Calu3 (cell line): Measurements from ENCODE around the gene ABHD17C. TPM values are rescaled to one million over a fixed set of nuclear protein-coding genes. Genes with fewer than 3 reads are reported as not detected.

Source experiments
- BruUV-seq: library from RNA; stranded (reverse); fragments of 400-500 nt; replicated peaks from 2 replicates; lab custom pipeline; 2021; lab: Mats Ljungman, UMichigan
- CTCF ChIA-PET: fragments of 300-600 bp; sonication (Branson Sonifier 250); formaldehyde crosslinking; loops from one replicate; lab custom pipeline; 2022; ENCODE audit warnings: antibody characterized with exemption; lab: Charles Lee
- DNase-seq: peaks from one replicate; pipeline ENCODE4 v3.0.0; 2022
- H3K27ac Mint-ChIP-seq: one replicate; pipeline ENCODE4 v1.8.0; 2022; ENCODE audit warnings: mixed read lengths; ENCODE audit not compliant: unreplicated experiment
- H3K27me3 Mint-ChIP-seq: one replicate; pipeline ENCODE4 v1.8.0; 2022; ENCODE audit warnings: mixed read lengths; ENCODE audit not compliant: unreplicated experiment
- H3K36me3 Mint-ChIP-seq: one replicate; pipeline ENCODE4 v1.8.0; 2022; ENCODE audit warnings: mild to moderate bottlenecking, moderate library complexity, mixed read lengths; ENCODE audit not compliant: insufficient read depth, unreplicated experiment
- H3K4me1 Mint-ChIP-seq: one replicate; pipeline ENCODE4 v1.8.0; 2022; ENCODE audit warnings: mild to moderate bottlenecking, low read depth, mixed read lengths; ENCODE audit not compliant: unreplicated experiment
- H3K4me3 Mint-ChIP-seq: one replicate; pipeline ENCODE4 v1.8.0; 2022; ENCODE audit warnings: mild to moderate bottlenecking, low read depth, moderate library complexity, mixed read lengths; ENCODE audit not compliant: unreplicated experiment
- H3K9me3 Mint-ChIP-seq: one replicate; pipeline ENCODE4 v1.8.0; 2022; ENCODE audit warnings: low read depth, mixed read lengths; ENCODE audit not compliant: unreplicated experiment
- intact Hi-C: fragments of 100-400 bp; cut with micrococcal nuclease; formaldehyde crosslinking; loops from one replicate; pipeline ENCODE4 v1.10.0; 2022; ENCODE audit not compliant: unreplicated experiment
- total RNA-seq: library from RNA; stranded (reverse); gene quantifications from 2 replicates; pipeline ENCODE4 v1.2.3, GENCODE V29; 2022
- TF ChIP-seq, protein P1 (sequence below): fragments of 200-600 bp; IDR thresholded peaks from one replicate; pipeline ENCODE4 v1.8.0; 2022; ENCODE audit warnings: antibody characterized with exemption; ENCODE audit not compliant: unreplicated experiment

Gene ABHD17C
- total RNA-seq, 1 experiment from 2014 or later: 69.7 TPM

DNA sequence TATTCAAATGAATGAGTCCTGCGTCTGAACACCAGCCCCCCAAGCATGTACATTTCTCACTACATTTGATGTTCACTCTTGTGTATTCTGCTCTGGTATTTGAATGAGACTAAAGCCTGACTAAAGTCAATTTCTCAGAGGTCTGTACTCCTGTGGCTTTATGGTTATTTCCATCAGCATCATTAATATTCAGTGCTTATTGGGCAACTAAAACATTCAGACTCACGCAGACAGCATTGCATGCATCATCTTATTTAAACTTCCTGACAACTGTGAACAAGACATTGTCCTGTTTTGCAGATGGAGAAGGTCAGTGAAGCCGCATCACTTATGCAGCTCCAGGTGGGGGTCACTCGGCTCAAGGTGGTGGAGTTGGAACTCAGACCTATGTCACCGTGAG lies 95.1 kb downstream of the ABHD17C start:
- H3K4me3 Mint-ChIP-seq: no peak overlapping the region
- CTCF ChIA-PET: no interaction called here
- TF ChIP-seq, protein P1, sequence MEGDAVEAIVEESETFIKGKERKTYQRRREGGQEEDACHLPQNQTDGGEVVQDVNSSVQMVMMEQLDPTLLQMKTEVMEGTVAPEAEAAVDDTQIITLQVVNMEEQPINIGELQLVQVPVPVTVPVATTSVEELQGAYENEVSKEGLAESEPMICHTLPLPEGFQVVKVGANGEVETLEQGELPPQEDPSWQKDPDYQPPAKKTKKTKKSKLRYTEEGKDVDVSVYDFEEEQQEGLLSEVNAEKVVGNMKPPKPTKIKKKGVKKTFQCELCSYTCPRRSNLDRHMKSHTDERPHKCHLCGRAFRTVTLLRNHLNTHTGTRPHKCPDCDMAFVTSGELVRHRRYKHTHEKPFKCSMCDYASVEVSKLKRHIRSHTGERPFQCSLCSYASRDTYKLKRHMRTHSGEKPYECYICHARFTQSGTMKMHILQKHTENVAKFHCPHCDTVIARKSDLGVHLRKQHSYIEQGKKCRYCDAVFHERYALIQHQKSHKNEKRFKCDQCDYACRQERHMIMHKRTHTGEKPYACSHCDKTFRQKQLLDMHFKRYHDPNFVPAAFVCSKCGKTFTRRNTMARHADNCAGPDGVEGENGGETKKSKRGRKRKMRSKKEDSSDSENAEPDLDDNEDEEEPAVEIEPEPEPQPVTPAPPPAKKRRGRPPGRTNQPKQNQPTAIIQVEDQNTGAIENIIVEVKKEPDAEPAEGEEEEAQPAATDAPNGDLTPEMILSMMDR: no peak
- intact Hi-C loops: no loop called here
- H3K9me3 Mint-ChIP-seq: no peaks in the 10 kb centered on the region
- DNase-seq: no peak
- BruUV-seq: no TSS peak
- no peaks in the 10 kb centered on the region for H3K36me3 Mint-ChIP-seq
- H3K27ac Mint-ChIP-seq: no peak overlapping the region
- H3K27me3 Mint-ChIP-seq: peaks cover 12% of the 10 kb centered on the region
- H3K4me1 Mint-ChIP-seq: no peaks in the 10 kb centered on the region

DNA sequence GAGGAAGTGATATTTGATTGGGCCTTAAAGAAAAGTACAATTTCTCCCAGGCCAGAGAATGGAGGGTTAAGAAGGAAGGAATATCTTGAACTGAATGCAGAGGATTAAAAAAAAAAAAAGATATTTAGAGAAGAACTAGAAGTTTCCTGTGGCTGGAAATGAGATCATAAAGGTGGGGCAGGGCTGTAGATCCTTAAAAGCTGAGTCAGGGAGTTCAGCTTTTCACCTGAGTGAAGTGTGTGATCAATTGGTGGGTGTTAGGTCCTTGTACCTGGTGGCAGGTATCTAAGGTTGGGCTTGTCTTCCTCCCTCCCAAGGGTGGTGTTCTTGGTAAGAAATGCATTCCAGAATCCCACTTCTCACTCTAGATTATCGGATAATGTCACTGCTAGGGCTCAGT lies 95.9 kb downstream of the ABHD17C start:
- no peak overlapping the region for H3K4me3 Mint-ChIP-seq
- no peak for DNase-seq
- no peaks in the 10 kb centered on the region for H3K4me1 Mint-ChIP-seq
- no peaks in the 10 kb centered on the region for H3K9me3 Mint-ChIP-seq
- no TSS peak for BruUV-seq
- peaks cover 17% of the 10 kb centered on the region for H3K27me3 Mint-ChIP-seq
- intact Hi-C loops: no loop called here
- CTCF ChIA-PET: no interaction called here
- no peaks in the 10 kb centered on the region for H3K36me3 Mint-ChIP-seq
- TF ChIP-seq, protein P1: no peak
- H3K27ac Mint-ChIP-seq: no peak overlapping the region

GRCh38 chr15:80796407-80796806 lies 101.3 kb downstream of the ABHD17C start:
- no TSS peak for BruUV-seq
- Mint-ChIP-seq H3K27ac (no peak overlapping the region), H3K36me3 (no peaks in the 10 kb centered on the region), H3K27me3 (peaks cover 17% of the 10 kb centered on the region), H3K9me3 (peaks cover 3% of the 10 kb centered on the region), H3K4me3 (no peak overlapping the region), H3K4me1 (peaks cover 12% of the 10 kb centered on the region)
- intact Hi-C loops: loop anchor here (2.0 to 5.0 kb wide), 3 partner anchors 56 to 176 kb away; no protein-coding TSS in a partner anchor
- DNase-seq: no peak
- TF ChIP-seq, protein P1: no peak
- CTCF ChIA-PET: interaction anchor here (0.9 to 1.1 kb wide), 2 partner anchors 16 to 53 kb away, joined by 3 to 4 read pairs; no protein-coding TSS in a partner anchor

- Mint-ChIP-seq H3K27ac (no peak overlapping the region), H3K4me3 (no peak overlapping the region), H3K9me3 (peaks cover 3% of the 10 kb centered on the region), H3K36me3 (no peaks in the 10 kb centered on the region), H3K4me1 (peaks cover 12% of the 10 kb centered on the region), H3K27me3 (peaks cover 17% of the 10 kb centered on the region)
- CTCF ChIA-PET: interaction anchor here (0.5 kb wide), 1 partner anchor 176 kb away, joined by 3 read pairs; no protein-coding TSS in a partner anchor
- no peak for DNase-seq
- TF ChIP-seq, protein P1: no peak
- BruUV-seq: no TSS peak
- intact Hi-C loops: loop anchor here (5.0 kb wide), 2 partner anchors 53 to 173 kb away; no protein-coding TSS in a partner anchor
Measured at GRCh38 chr15:80798911-80799310, 103.8 kb downstream of the ABHD17C start.
